AG04449 (cell line): Measurements from ENCODE around the gene SPG7.
A peak's percentile ranks its signal among the peaks of the same experiment; 100 is the strongest.

Source experiments
- CTCF ChIA-PET: fragments of 350-600 bp; formaldehyde crosslinking; extraction: SDS; loops from one replicate; lab custom pipeline; 2021; ENCODE audit warnings: antibody characterized with exemption; lab: Yijun Ruan, JAX
- POLR2A ChIA-PET: fragments of 400-600, 350-600 bp; formaldehyde crosslinking; extraction: SDS; loops from one replicate; lab custom pipeline; 2020; ENCODE audit warnings: antibody characterized with exemption, inconsistent platforms; lab: Yijun Ruan, JAX
- DNase-seq: peaks from one replicate; pipeline ENCODE4 v3.0.0-alpha.2; 2010; ENCODE audit warnings: low read depth, low spot score
- H3K4me3 ChIP-seq: 2 replicates; pipeline ENCODE4 v1.5.1; 2011; ENCODE audit warnings: low read depth, mild to moderate bottlenecking, control low read depth, low read length
- TF ChIP-seq, protein P1 (sequence below): IDR thresholded peaks from one replicate; pipeline ENCODE4 v1.5.1; 2011; ENCODE audit warnings: mild to moderate bottlenecking, moderate library complexity, low read length, control low read depth, inconsistent platforms; ENCODE audit not compliant: insufficient read depth; ENCODE audit errors: missing control alignments

The SPG7 gene

DNA sequence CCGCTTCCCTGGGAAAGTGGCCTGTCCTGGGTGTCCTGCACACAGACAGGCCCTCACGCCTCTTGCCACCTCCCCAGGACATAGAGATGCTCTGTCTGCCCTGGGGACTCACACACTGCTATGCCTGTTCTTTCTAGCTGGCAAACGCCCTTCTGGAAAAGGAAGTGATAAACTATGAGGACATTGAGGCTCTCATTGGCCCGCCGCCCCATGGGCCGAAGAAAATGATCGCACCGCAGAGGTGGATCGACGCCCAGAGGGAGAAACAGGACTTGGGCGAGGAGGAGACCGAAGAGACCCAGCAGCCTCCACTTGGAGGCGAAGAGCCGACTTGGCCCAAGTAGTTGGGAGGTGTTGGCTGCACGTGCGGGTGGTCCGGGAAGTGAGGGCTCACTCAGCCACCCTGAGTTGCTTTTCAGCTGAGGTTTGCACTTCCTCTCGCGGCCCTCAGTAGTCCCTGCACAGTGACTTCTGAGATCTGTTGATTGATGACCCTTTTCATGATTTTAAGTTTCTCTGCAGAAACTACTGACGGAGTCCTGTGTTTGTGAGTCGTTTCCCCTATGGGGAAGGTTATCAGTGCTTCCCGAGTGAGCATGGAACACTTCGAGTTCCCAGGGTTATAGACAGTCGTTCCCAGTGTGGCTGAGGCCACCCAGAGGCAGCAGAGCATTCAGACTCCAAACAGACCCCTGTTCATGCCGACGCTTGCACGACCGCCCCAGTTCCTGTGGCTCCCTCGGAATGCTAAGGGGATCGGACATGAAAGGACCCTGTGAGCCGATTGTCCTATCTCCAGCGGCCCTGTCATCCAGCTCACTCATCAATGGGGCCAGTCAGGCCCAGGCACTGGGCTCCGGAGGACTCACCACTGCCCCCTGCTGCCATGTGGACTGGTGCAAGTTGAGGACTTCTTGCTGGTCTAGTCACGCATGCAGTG is 48.8 kb downstream of the SPG7 start:
- ChIA-PET CTCF (interaction anchor here (0.8 to 3.1 kb wide), 11 partner anchors 8 to 316 kb away, joined by 3 to 22 read pairs (median 6); no protein-coding TSS in a partner anchor), POLR2A (interaction anchor here (0.5 to 0.6 kb wide), 2 partner anchors 15 to 186 kb away, joined by 3 to 5 read pairs; no protein-coding TSS in a partner anchor)
- peak; percentile 5 for DNase-seq
- no peak overlapping the region for H3K4me3 ChIP-seq
- TF ChIP-seq, protein P1, sequence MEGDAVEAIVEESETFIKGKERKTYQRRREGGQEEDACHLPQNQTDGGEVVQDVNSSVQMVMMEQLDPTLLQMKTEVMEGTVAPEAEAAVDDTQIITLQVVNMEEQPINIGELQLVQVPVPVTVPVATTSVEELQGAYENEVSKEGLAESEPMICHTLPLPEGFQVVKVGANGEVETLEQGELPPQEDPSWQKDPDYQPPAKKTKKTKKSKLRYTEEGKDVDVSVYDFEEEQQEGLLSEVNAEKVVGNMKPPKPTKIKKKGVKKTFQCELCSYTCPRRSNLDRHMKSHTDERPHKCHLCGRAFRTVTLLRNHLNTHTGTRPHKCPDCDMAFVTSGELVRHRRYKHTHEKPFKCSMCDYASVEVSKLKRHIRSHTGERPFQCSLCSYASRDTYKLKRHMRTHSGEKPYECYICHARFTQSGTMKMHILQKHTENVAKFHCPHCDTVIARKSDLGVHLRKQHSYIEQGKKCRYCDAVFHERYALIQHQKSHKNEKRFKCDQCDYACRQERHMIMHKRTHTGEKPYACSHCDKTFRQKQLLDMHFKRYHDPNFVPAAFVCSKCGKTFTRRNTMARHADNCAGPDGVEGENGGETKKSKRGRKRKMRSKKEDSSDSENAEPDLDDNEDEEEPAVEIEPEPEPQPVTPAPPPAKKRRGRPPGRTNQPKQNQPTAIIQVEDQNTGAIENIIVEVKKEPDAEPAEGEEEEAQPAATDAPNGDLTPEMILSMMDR: peak; percentile 87

DNA sequence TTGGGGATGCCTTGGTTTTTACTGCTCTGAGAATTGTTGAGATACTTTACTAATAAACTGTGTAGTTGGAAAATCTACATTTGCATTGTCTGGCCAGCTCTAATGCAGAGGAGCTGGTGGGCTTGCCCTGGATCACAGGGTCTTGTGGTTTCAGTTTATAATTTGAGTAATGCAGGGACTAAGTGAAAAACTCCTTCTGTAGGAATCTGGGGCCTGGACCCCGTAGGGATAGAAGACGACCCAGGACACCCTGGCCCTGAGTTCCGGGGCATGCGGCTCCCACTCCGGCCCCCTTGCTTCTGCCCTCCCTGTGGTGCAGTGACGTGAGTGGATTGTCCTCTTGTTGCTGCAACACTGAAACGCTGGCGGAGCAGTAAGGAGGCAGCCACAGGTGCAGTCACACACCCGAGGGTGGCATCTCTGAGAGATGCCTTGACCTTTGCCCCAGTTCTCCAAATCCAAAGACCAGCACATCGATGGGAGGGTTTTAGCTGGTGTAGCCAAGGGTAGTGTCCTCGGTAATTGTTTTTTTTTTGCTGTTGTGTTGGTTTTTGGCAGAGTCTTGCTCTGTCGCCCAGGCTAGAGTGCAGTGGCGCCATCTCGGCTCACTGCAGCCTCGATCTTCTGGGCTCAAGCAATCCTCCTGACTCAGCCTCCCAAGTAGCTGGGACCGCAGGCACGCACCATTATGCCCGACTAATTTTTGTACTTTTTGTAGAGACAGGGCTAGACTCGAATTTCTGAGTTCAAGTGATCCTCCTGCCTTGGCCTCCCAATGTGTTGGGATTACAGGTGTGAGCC is 49.7 kb downstream of the SPG7 start:
- no peak for DNase-seq
- ChIA-PET CTCF (interaction anchor here (0.8 to 3.1 kb wide), 10 partner anchors 9 to 317 kb away, joined by 3 to 22 read pairs (median 7); no protein-coding TSS in a partner anchor), POLR2A (interaction anchor here (0.6 kb wide), 1 partner anchor 16 kb away, joined by 3 read pairs; no protein-coding TSS in a partner anchor)
- TF ChIP-seq, protein P1: no peak
- H3K4me3 ChIP-seq: no peak overlapping the region

DNA sequence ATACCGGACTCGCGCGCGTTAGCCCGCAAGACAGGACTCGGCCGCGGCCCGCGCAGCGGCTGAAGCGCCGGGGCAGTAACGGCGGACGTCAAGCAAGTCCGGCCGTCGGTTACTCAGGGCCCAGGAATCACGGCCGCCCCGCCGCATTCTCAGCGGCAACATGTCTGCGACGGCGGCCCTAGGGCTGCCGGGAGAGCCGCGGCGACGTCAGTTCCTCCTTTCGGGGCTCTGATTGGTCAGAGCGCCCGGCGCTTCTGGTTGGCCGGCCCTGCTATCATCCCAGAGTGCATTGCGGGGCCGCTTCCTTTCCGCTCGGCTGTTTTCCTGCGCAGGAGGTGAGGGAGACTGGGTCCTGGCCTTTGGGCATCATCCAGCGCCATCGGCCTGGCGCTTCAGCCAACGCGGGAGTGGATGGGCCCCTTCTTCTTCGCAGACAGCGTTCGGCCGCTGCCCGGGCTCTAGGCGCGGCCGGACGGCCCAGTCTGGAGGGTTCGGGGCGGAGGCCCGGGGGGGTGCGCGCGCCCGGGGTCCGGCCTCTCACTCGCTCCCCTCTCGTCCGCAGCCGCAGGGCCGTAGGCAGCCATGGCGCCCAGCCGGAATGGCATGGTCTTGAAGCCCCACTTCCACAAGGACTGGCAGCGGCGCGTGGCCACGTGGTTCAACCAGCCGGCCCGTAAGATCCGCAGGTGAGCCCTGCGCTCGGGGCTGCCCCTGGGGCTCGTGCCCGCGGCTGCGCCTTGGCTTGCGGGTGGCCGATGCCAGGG is 52.4 kb downstream of the SPG7 start, which contains the start of gene RPL13:
Gene RPL13, plus strand, starts transcription at position 305 of the 764 bp plus-strand sequence. Its CDS starts 278 bp downstream, at position 583.
- H3K4me3 ChIP-seq: peak within 1 kb of the TSS; percentile 85
- DNase-seq: peak; percentile 71
- CTCF ChIA-PET: no interaction called here
- POLR2A ChIA-PET: no interaction called here
- TF ChIP-seq, protein P1: no peak

DNA sequence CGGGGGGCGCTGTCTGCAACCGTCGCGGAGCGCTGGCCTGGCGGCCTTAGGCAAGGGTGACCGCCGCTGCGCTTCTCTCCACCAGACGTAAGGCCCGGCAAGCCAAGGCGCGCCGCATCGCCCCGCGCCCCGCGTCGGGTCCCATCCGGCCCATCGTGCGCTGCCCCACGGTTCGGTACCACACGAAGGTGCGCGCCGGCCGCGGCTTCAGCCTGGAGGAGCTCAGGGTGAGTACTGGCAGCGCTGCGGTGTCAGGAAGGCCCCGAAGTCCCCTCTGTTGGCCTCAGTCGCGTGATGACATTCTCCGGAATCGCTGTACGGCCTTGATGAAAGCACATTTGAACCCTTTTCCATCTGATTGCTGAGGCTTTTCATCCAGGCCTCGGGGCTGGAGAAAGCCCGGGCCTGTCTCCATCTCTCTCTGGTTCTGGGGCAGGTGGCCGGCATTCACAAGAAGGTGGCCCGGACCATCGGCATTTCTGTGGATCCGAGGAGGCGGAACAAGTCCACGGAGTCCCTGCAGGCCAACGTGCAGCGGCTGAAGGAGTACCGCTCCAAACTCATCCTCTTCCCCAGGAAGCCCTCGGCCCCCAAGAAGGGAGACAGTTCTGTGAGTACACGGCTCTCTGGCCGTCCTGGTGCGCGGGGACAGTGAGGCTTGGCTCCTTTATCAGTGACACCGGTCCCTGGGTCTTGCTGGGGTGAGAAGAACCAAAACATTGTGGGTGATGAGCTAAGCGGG is 53.1 kb downstream of the SPG7 start:
- DNase-seq: no peak
- ChIA-PET POLR2A (no interaction called here), CTCF (interaction anchor here (0.9 kb wide), 2 partner anchors 54 to 80 kb away, joined by 3 to 4 read pairs; no protein-coding TSS in a partner anchor)
- TF ChIP-seq, protein P1: no peak
- H3K4me3 ChIP-seq: peak overlapping the region; percentile 85

DNA sequence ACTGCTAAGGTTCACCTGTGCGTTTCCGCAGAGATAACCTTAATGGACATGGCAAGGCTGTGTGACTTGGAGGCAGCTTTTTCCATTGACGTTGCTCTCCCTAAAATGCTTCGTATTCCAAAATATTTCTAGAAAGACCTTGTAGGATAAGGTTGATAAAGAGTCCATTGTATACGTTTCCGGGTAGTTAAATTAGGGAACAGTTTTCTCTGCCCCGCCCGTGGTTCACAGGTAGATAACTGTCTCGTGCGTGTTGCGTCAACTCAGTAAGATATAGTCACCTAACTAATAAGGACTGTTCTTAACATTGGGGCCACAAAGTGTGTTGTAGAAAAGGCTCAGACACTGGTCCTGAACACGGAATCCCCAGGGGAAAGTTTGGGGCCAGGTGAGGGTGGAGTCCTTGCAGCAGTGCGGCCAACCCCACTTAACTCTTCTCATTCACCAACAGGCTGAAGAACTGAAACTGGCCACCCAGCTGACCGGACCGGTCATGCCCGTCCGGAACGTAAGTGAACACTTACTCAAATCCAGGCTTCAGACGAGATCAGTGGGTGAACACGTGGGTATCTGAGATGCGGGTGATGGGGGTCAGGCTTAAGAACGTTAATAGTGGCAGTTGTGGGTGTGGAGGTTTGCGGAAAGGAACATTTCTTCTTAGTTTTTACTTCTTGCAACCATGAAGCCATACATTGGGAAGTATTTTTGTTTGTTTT is 53.8 kb downstream of the SPG7 start:
- H3K4me3 ChIP-seq: peak overlapping the region; percentile 85
- no peak for DNase-seq
- TF ChIP-seq, protein P1: no peak
- CTCF ChIA-PET: interaction anchor here (0.9 to 1.9 kb wide), 3 partner anchors 13 to 79 kb away, joined by 3 to 5 read pairs (median 4); partner anchors contain the start of gene CPNE7
- POLR2A ChIA-PET: no interaction called here
